ENCODE results near the gene CEBPB.
A peak's percentile ranks its signal among the peaks of the same experiment; 100 is the strongest.
"Not testable (repeated sequence)": the region's sequence is repeated elsewhere in the genome, so short reads cannot be mapped to it uniquely, and the experiment has no call there.

Gene CEBPB

DNA sequence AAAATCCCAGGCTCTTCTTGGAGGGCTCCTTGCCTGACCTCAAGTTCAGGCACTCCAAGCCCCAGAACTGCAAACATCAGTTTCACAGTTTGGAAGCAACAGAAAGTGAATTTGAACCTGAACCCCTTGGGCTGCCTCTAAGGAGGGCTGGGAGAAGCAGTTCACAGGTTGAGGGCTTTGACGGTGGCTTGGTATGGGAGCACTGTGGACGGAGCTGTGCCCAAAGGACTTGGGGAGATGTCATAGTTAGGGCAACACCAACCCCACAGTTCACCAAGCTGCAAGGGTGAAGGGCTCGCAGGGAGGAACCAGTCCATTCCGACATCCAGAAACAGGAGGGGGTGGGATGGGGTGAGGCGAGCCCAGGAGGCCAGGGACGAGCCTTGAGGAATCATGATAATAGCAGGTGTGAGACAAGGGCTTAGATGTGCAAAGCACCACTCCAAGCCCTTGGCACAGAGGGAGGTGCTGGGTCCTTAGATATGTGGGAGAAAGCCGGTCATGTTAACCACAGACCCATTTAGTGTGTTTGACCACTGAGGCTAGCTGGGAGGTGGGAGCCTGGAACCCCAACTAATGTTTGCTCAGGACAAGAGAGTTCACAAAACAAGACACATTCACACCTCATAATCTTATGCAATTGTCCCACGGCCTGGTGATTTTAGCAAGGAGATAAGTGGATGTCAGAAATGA lies 4.3 kb downstream of the CEBPB start:
- Histone ChIP-seq H3K27me3 (ENCODE audit: insufficient read depth, low read length) (no peaks in the 10 kb centered on the region), H3K79me2 (ENCODE audit: control insufficient read depth, insufficient read depth, low read length, unreplicated experiment) (peaks cover 38% of the 10 kb centered on the region), H3K4me3 (ENCODE audit: low read depth, low read length) (peak overlapping the region; percentile 86), H2AFZ (ENCODE audit: low read length, unreplicated experiment) (no peak overlapping the region), H3K4me1 (ENCODE audit: control insufficient read depth, insufficient read depth, low read length, unreplicated experiment) (peaks cover 14% of the 10 kb centered on the region), H3K27ac (ENCODE audit: low read depth, low read length) (peak overlapping the region; percentile 83), H3K36me3 (ENCODE audit: insufficient read depth, low read length) (peaks cover 14% of the 10 kb centered on the region; the same call in 1 of the 2 replicates)

DNA sequence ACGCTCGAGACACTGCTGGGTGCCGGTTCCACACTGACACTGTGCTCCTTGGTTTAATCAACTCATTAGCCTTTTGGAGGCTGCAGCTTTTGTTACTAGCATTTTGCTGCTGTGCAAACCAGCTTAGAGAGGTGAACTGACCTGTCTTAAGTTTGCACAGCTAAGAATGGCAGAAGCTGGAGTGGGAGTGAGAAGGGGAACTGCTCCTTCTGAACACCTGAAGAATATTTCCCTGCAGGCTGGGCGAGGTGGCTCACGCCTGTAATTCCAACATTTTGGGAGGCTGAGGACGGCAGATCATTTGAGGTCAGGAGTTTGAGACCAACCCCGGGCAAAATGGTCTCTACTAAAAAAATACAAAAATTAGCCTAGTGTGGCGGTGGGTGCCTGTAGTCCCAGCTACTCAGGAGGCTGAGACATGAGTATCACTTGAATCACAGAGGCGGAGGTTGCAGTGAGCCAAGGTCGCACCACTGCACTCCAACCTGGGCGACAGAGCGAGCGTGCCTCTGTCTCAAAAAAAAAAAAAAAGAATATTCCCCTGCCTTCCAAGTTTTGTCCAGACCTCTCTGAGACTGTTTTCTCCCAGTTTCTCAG lies 5.0 kb downstream of the CEBPB start:
- Histone ChIP-seq H3K27ac (ENCODE audit: low read depth, low read length) (peak overlapping the region; percentile 83), H2AFZ (ENCODE audit: low read length, unreplicated experiment) (no peak overlapping the region), H3K36me3 (ENCODE audit: insufficient read depth, low read length) (peaks cover 14% of the 10 kb centered on the region; the same call in 1 of the 2 replicates), H3K4me3 (ENCODE audit: low read depth, low read length) (no peak overlapping the region), H3K4me1 (ENCODE audit: control insufficient read depth, insufficient read depth, low read length, unreplicated experiment) (peaks cover 14% of the 10 kb centered on the region), H3K79me2 (ENCODE audit: control insufficient read depth, insufficient read depth, low read length, unreplicated experiment) (peaks cover 38% of the 10 kb centered on the region), H3K27me3 (ENCODE audit: insufficient read depth, low read length) (no peaks in the 10 kb centered on the region)

DNA sequence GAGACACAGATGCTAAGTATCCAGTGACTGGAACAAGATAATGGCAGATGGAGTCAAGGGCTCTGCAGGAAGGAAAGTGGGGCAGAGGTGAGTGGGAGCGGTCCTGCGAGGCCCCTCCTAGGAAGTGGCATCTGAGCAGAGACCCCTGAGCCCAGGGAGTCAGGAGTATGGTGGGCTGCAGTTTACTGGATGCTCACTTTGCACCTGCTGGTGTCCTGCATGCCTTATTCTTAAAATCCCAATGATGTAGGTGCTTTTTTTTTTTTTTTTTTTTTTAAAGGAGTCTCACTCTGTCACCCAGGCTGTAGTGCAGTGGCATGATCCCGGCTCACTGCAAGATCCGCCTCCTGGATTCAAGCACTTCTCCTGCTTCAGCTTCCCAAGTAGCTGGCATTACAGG lies 5.6 kb downstream of the CEBPB start:
- peaks cover 14% of the 10 kb centered on the region for H3K4me1 ChIP-seq (ENCODE audit: control insufficient read depth, insufficient read depth, low read length, unreplicated experiment)
- no peak overlapping the region for H2AFZ ChIP-seq (ENCODE audit: low read length, unreplicated experiment)
- H3K79me2 ChIP-seq (ENCODE audit: control insufficient read depth, insufficient read depth, low read length, unreplicated experiment), result peaks cover 35% of the 10 kb centered on the region
- H3K4me3 ChIP-seq (ENCODE audit: low read depth, low read length), result no peak overlapping the region
- H3K27me3 ChIP-seq (ENCODE audit: insufficient read depth, low read length), result no peaks in the 10 kb centered on the region
- H3K27ac ChIP-seq (ENCODE audit: low read depth, low read length), result no peak overlapping the region
- H3K36me3 ChIP-seq (ENCODE audit: insufficient read depth, low read length), result peaks cover 14% of the 10 kb centered on the region; the same call in 1 of the 2 replicates

DNA sequence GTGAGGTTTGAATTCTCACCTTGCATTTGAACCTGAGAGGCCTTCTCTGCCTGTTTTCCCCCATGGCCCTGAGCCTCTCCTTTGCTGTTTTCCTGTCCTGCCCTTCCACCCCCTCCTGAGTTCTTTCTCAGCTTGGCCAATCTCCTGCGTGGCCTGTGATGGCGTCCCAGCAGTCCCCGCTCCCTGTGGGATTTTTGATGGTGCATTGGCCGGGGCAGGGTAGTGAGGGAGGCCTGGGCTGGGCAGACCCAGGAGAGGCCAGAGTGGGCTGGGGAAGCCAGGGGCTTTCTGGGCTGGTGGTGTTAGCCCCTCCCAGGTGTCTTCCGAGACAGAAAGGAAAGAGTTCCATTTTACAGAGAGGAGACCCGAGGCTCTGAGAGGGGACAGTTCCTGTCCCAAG lies 6.3 kb downstream of the CEBPB start:
- no peaks in the 10 kb centered on the region for H3K27me3 ChIP-seq (ENCODE audit: insufficient read depth, low read length)
- H3K36me3 ChIP-seq (ENCODE audit: insufficient read depth, low read length), result peaks cover 14% of the 10 kb centered on the region; the same call in 1 of the 2 replicates
- H3K4me3 ChIP-seq (ENCODE audit: low read depth, low read length), result no peak overlapping the region
- peaks cover 28% of the 10 kb centered on the region for H3K79me2 ChIP-seq (ENCODE audit: control insufficient read depth, insufficient read depth, low read length, unreplicated experiment)
- peaks cover 14% of the 10 kb centered on the region for H3K4me1 ChIP-seq (ENCODE audit: control insufficient read depth, insufficient read depth, low read length, unreplicated experiment)
- H3K27ac ChIP-seq (ENCODE audit: low read depth, low read length), result no peak overlapping the region
- no peak overlapping the region for H2AFZ ChIP-seq (ENCODE audit: low read length, unreplicated experiment)

- H3K27me3 ChIP-seq (ENCODE audit: insufficient read depth, low read length), result no peaks in the 10 kb centered on the region
- peaks cover 14% of the 10 kb centered on the region for H3K4me1 ChIP-seq (ENCODE audit: control insufficient read depth, insufficient read depth, low read length, unreplicated experiment)
- peaks cover 22% of the 10 kb centered on the region for H3K79me2 ChIP-seq (ENCODE audit: control insufficient read depth, insufficient read depth, low read length, unreplicated experiment)
- H3K4me3 ChIP-seq (ENCODE audit: low read depth, low read length), result no peak overlapping the region
- H3K27ac ChIP-seq (ENCODE audit: low read depth, low read length), result no peak overlapping the region
- no peak overlapping the region for H2AFZ ChIP-seq (ENCODE audit: low read length, unreplicated experiment)
- H3K36me3 ChIP-seq (ENCODE audit: insufficient read depth, low read length), result peaks cover 11% of the 10 kb centered on the region; the same call in 1 of the 2 replicates
Observed at GRCh38 chr20:50197463-50198179, 7.0 kb downstream of the CEBPB start.

DNA sequence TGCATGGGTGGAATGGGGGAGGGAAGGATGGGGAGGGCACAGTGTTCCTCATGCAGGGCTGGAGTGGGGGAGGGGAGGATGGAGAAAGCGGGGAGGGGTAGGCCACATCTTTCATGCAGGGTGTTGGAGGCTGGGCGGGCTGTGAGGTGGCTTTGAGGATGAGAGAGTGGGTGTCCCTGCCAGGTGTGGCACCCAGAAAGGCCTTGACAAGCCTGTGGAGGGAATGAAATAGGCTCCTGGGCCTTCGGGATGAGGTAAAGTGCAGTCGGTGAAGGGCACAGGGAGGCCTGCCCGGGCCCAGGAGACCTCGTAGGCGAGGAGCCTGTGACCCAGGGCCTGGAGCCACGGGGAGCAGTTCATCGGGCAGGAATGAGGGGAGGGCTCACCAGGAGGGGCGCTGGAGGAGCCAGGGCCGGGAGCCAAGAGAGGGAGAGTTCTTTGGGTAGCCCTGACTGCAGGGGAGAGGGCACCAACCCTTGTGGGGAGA lies 7.6 kb downstream of the CEBPB start:
- peaks cover 5% of the 10 kb centered on the region; the same call in 1 of the 2 replicates for H3K36me3 ChIP-seq (ENCODE audit: insufficient read depth, low read length)
- H3K79me2 ChIP-seq (ENCODE audit: control insufficient read depth, insufficient read depth, low read length, unreplicated experiment), result peaks cover 16% of the 10 kb centered on the region
- H3K27me3 ChIP-seq (ENCODE audit: insufficient read depth, low read length), result no peaks in the 10 kb centered on the region
- H2AFZ ChIP-seq (ENCODE audit: low read length, unreplicated experiment), result no peak overlapping the region
- H3K4me3 ChIP-seq (ENCODE audit: low read depth, low read length), result no peak overlapping the region
- peaks cover 14% of the 10 kb centered on the region for H3K4me1 ChIP-seq (ENCODE audit: control insufficient read depth, insufficient read depth, low read length, unreplicated experiment)
- no peak overlapping the region for H3K27ac ChIP-seq (ENCODE audit: low read depth, low read length)

GRCh38 chr20:50198716-50199115 lies 8.1 kb downstream of the CEBPB start:
- Histone ChIP-seq H3K27ac (ENCODE audit: low read depth, low read length) (no peak overlapping the region), H2AFZ (ENCODE audit: low read length, unreplicated experiment) (no peak overlapping the region), H3K4me3 (ENCODE audit: low read depth, low read length) (no peak overlapping the region), H3K4me1 (ENCODE audit: control insufficient read depth, insufficient read depth, low read length, unreplicated experiment) (peaks cover 13% of the 10 kb centered on the region), H3K36me3 (ENCODE audit: insufficient read depth, low read length) (peaks cover under 1% of the 10 kb centered on the region; the same call in 1 of the 2 replicates), H3K79me2 (ENCODE audit: control insufficient read depth, insufficient read depth, low read length, unreplicated experiment) (peaks cover 11% of the 10 kb centered on the region), H3K27me3 (ENCODE audit: insufficient read depth, low read length) (no peaks in the 10 kb centered on the region)

DNA sequence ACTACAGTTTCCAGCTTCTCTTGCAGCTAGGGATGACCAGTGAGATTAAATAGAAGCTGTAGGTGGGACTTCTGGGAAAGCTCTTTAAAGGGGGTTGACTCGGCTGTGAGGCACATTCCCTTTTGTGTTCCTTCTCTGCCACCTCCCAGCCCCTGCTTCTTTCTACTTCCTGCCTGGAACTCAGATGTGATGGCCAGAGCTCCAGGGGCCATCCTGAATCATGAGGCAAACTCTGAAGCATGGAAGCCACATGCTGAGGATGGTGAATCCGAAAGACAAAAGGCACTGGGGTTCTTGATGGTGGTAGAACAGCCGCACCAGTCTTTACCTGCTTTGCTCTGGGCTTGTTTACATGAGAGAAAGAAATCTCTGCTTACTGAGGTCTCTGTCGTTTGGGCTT lies 9.1 kb downstream of the CEBPB start:
- H3K4me1 ChIP-seq (ENCODE audit: control insufficient read depth, insufficient read depth, low read length, unreplicated experiment), result peaks cover 3% of the 10 kb centered on the region
- H3K27me3 ChIP-seq (ENCODE audit: insufficient read depth, low read length), result no peaks in the 10 kb centered on the region
- H3K36me3 ChIP-seq (ENCODE audit: insufficient read depth, low read length), result no peaks in the 10 kb centered on the region
- no peak overlapping the region for H3K27ac ChIP-seq (ENCODE audit: low read depth, low read length)
- no peak overlapping the region for H2AFZ ChIP-seq (ENCODE audit: low read length, unreplicated experiment)
- peaks cover under 1% of the 10 kb centered on the region for H3K79me2 ChIP-seq (ENCODE audit: control insufficient read depth, insufficient read depth, low read length, unreplicated experiment)
- no peak overlapping the region for H3K4me3 ChIP-seq (ENCODE audit: low read depth, low read length)

DNA sequence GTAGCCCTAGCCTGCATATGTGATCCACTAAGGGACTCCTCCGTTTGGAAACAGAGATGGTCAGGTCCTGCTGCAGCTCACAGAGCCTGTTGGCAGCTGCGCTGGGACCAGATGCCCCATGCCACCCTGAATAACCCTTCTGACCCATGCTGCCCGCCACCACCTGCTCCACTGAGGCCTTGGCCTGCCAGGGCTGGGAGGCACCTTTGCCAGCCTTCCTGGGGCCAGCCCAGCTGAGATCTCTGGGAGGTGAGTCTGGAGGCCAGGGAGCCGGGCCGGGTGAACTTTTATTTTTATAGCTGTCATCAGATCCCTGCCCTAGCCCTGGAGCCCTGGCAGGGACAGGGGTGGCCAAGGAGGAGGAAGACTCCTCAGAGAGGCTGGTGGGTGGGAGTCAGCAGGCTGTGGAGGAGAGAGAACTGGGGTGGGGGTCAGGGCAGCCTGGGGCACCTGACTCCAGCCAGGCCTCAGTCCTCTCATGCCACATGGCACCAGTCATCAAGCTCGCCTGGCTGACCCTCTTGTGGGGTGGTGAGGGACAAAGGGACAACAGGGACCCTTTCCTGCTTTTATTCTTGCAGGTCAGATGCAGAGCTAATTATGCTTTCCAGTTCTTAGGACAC lies 10.0 kb downstream of the CEBPB start:
- H3K79me2 ChIP-seq (ENCODE audit: control insufficient read depth, insufficient read depth, low read length, unreplicated experiment), result no peaks in the 10 kb centered on the region
- no peak overlapping the region for H3K27ac ChIP-seq (ENCODE audit: low read depth, low read length)
- no peak overlapping the region for H2AFZ ChIP-seq (ENCODE audit: low read length, unreplicated experiment)
- H3K4me1 ChIP-seq (ENCODE audit: control insufficient read depth, insufficient read depth, low read length, unreplicated experiment), result no peaks in the 10 kb centered on the region
- no peaks in the 10 kb centered on the region for H3K27me3 ChIP-seq (ENCODE audit: insufficient read depth, low read length)
- H3K4me3 ChIP-seq (ENCODE audit: low read depth, low read length), result no peak overlapping the region
- no peaks in the 10 kb centered on the region for H3K36me3 ChIP-seq (ENCODE audit: insufficient read depth, low read length)

DNA sequence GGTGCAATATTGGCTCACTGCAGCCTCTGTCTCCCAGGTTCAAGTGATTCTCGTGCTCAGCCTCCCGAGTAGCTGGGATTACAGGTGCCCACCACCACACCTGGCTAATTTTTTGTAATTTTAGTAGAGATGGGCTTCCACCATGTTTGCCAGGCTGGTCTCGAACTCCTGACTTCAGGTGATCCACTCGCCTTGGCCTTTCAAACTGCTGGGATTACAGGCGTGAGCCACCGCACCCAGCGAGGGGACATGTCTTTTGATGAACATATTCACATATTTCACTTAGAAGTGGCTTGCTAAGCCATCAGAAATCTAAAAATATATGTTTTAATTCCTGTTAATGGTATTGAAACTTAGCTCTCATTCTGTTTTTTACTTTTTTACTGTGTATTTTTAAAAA lies 11.1 kb downstream of the CEBPB start:
- H3K36me3 ChIP-seq (ENCODE audit: insufficient read depth, low read length); H3K4me1 ChIP-seq (ENCODE audit: control insufficient read depth, insufficient read depth, low read length, unreplicated experiment); H3K27ac ChIP-seq (ENCODE audit: low read depth, low read length); H3K79me2 ChIP-seq (ENCODE audit: control insufficient read depth, insufficient read depth, low read length, unreplicated experiment); H2AFZ ChIP-seq (ENCODE audit: low read length, unreplicated experiment); H3K27me3 ChIP-seq (ENCODE audit: insufficient read depth, low read length); H3K4me3 ChIP-seq (ENCODE audit: low read depth, low read length): not testable (repeated sequence)
